Measurements from ENCODE around the gene HSD11B2.

The HSD11B2 gene

GRCh38 chr16:67398546-67399217 lies 32.2 kb upstream of the HSD11B2 start:
- TF ChIP-seq CTCF (IDR thresholded peaks at IDR 0.05): no peak
- Histone ChIP-seq H3K27ac (no peak overlapping the region), H3K4me3 (ENCODE audit: low read depth in 1 of 2, low read length in 1 of 2) (no peak overlapping the region), H3K4me1 (ENCODE audit: control insufficient read depth in 1 of 2, insufficient read depth in 1 of 2, low read depth in 1 of 2, low read length in 1 of 2) (peaks cover 18 to 21% of the 10 kb centered on the region in 2 experiments), H3K9me3 (no peaks in the 10 kb centered on the region), H3K27me3 (peaks cover 53% of the 10 kb centered on the region), H3K36me3 (no peaks in the 10 kb centered on the region)

GRCh38 chr16:67399218-67399733 lies 31.6 kb upstream of the HSD11B2 start:
- Histone ChIP-seq H3K27me3 (peaks cover 47% of the 10 kb centered on the region), H3K27ac (no peak overlapping the region), H3K9me3 (no peaks in the 10 kb centered on the region), H3K4me3 (ENCODE audit: low read depth in 1 of 2, low read length in 1 of 2) (no peak overlapping the region), H3K36me3 (no peaks in the 10 kb centered on the region), H3K4me1 (ENCODE audit: control insufficient read depth in 1 of 2, insufficient read depth in 1 of 2, low read depth in 1 of 2, low read length in 1 of 2) (peaks cover 12 to 15% of the 10 kb centered on the region in 2 experiments)
- TF ChIP-seq CTCF (IDR thresholded peaks at IDR 0.05): peak; percentile 72

GRCh38 chr16:67399749-67400704 lies 30.9 kb upstream of the HSD11B2 start:
- no peak overlapping the region for H3K27ac ChIP-seq
- no peak for TF ChIP-seq CTCF (IDR thresholded peaks at IDR 0.05)
- H3K9me3 ChIP-seq: no peaks in the 10 kb centered on the region
- H3K27me3 ChIP-seq: peaks cover 40% of the 10 kb centered on the region
- peaks cover 5 to 7% of the 10 kb centered on the region in 2 experiments for H3K4me1 ChIP-seq (ENCODE audit: control insufficient read depth in 1 of 2, insufficient read depth in 1 of 2, low read depth in 1 of 2, low read length in 1 of 2)
- no peaks in the 10 kb centered on the region for H3K36me3 ChIP-seq
- no peak overlapping the region for H3K4me3 ChIP-seq (ENCODE audit: low read depth in 1 of 2, low read length in 1 of 2)

- no peak for TF ChIP-seq CTCF (IDR thresholded peaks at IDR 0.05)
Measured at GRCh38 chr16:67400901-67401300, 30.0 kb upstream of the HSD11B2 start.

GRCh38 chr16:67403976-67404555 lies 26.9 kb upstream of the HSD11B2 start:
- TF ChIP-seq CTCF (IDR thresholded peaks at IDR 0.05): no peak
- H3K4me1 ChIP-seq (ENCODE audit: control insufficient read depth in 1 of 2, insufficient read depth in 1 of 2, low read depth in 1 of 2, low read length in 1 of 2): peaks cover 0 to 3% of the 10 kb centered on the region in 2 experiments
- no peaks in the 10 kb centered on the region for H3K36me3 ChIP-seq
- H3K4me3 ChIP-seq (ENCODE audit: low read depth in 1 of 2, low read length in 1 of 2): no peak overlapping the region
- H3K27me3 ChIP-seq: peaks cover 5% of the 10 kb centered on the region
- no peak overlapping the region for H3K27ac ChIP-seq
- H3K9me3 ChIP-seq: no peaks in the 10 kb centered on the region

More at GRCh38 chr16:67400901-67401300, 30.0 kb upstream of the HSD11B2 start:
- H3K4me3 ChIP-seq (ENCODE audit: low read depth in 1 of 2, low read length in 1 of 2): no peak overlapping the region
- peaks cover 0 to 3% of the 10 kb centered on the region in 2 experiments for H3K4me1 ChIP-seq (ENCODE audit: control insufficient read depth in 1 of 2, insufficient read depth in 1 of 2, low read depth in 1 of 2, low read length in 1 of 2)
- H3K36me3 ChIP-seq: no peaks in the 10 kb centered on the region
- H3K27ac ChIP-seq: no peak overlapping the region
- peaks cover 31% of the 10 kb centered on the region for H3K27me3 ChIP-seq
- H3K9me3 ChIP-seq: no peaks in the 10 kb centered on the region

Measured in neutrophil (primary cell).